ENCODE data around the gene GCLC. TPM values are rescaled to one million over a fixed set of nuclear protein-coding genes. Genes with fewer than 3 reads are reported as not detected.

Gene GCLC
- total and polyA plus RNA-seq, 3 donors from 2014 or later, result 20.1 to 44.4 (median 37.6) TPM

GRCh38 chr6:53510746-53511145 lies 34.2 kb downstream of the GCLC start:
- H3K4me3 ChIP-seq, result no peak overlapping the region
- WGBS, 2 donors, result 90 to 95% methylated on average over 3 of the region's 3 CpGs
- no peak for TF ChIP-seq POLR2A (IDR thresholded peaks at IDR 0.05)
- no peak for TF ChIP-seq CTCF (IDR thresholded peaks at IDR 0.05)
- no peaks in the 10 kb centered on the region for H3K27me3 ChIP-seq
- H3K36me3 ChIP-seq (ENCODE audit: low read depth, missing control alignments), result no peaks in the 10 kb centered on the region
- no peak overlapping the region for H3K27ac ChIP-seq
- intact Hi-C loops (cut with DNase I; ENCODE audit: low total_unique reads), result no loop called here
- H3K4me1 ChIP-seq, result no peaks in the 10 kb centered on the region
- H3K9me3 ChIP-seq, result no peaks in the 10 kb centered on the region
- DNase-seq, result no peak

GRCh38 chr6:53506872-53507271 lies 38.0 kb downstream of the GCLC start:
- Histone ChIP-seq H3K27ac (no peak overlapping the region), H3K27me3 (no peaks in the 10 kb centered on the region), H3K4me1 (no peaks in the 10 kb centered on the region), H3K4me3 (no peak overlapping the region), H3K36me3 (ENCODE audit: low read depth, missing control alignments) (no peaks in the 10 kb centered on the region), H3K9me3 (no peaks in the 10 kb centered on the region)
- intact Hi-C loops (cut with DNase I; ENCODE audit: low total_unique reads), result no loop called here
- TF ChIP-seq POLR2A (IDR thresholded peaks at IDR 0.05) (no peak), CTCF (IDR thresholded peaks at IDR 0.05) (no peak)
- 86 to 94% methylated on average over 5 of the region's 5 CpGs for WGBS, 2 donors
- no peak for DNase-seq

GRCh38 chr6:53504512-53504911 lies 40.4 kb downstream of the GCLC start:
- no peaks in the 10 kb centered on the region for H3K36me3 ChIP-seq (ENCODE audit: low read depth, missing control alignments)
- no peaks in the 10 kb centered on the region for H3K27me3 ChIP-seq
- no peaks in the 10 kb centered on the region for H3K9me3 ChIP-seq
- WGBS, 2 donors, result 91 to 96% methylated on average over 3 of the region's 3 CpGs
- no peak overlapping the region for H3K4me3 ChIP-seq
- TF ChIP-seq POLR2A (IDR thresholded peaks at IDR 0.05) (no peak), CTCF (IDR thresholded peaks at IDR 0.05) (no peak)
- no peak for DNase-seq
- intact Hi-C loops (cut with DNase I; ENCODE audit: low total_unique reads), result no loop called here
- H3K27ac ChIP-seq, result no peak overlapping the region
- H3K4me1 ChIP-seq, result no peaks in the 10 kb centered on the region

GRCh38 chr6:53503060-53503459 lies 41.8 kb downstream of the GCLC start:
- no peaks in the 10 kb centered on the region for H3K36me3 ChIP-seq (ENCODE audit: low read depth, missing control alignments)
- H3K4me1 ChIP-seq, result no peaks in the 10 kb centered on the region

More at GRCh38 chr6:53503060-53503459, 41.8 kb downstream of the GCLC start:
- Histone ChIP-seq H3K27me3 (no peaks in the 10 kb centered on the region), H3K9me3 (no peaks in the 10 kb centered on the region), H3K4me3 (no peak overlapping the region), H3K27ac (no peak overlapping the region)
- intact Hi-C loops (cut with DNase I; ENCODE audit: low total_unique reads), result no loop called here
- DNase-seq, result no peak
- TF ChIP-seq POLR2A (IDR thresholded peaks at IDR 0.05) (no peak), CTCF (IDR thresholded peaks at IDR 0.05) (no peak)
- 96 to 99% methylated on average over 2 to 5 of the region's 5 CpGs for WGBS, 2 donors

Data from testis (tissue), 3 donors.